IMR-90 (cell line): ENCODE measurements around the gene TFRC. TPM values are rescaled to one million over a fixed set of nuclear protein-coding genes. Genes with fewer than 3 reads are reported as not detected.

ENCODE experiments used
- ATAC-seq: fragments of 200-7000 bp; cut with Tn5 transposase; 2 replicates; pipeline ENCODE4 v1.9.1; 2020; ENCODE audit warnings: low read depth, mild to moderate bottlenecking, moderate library complexity
- BruUV-seq: library from RNA; stranded (reverse); fragments of 400-500 nt; replicated peaks from 2 replicates; lab custom pipeline; 2021; lab: Mats Ljungman, UMichigan
- CTCF ChIA-PET: fragments of 300-600 bp; formaldehyde crosslinking; extraction: SDS; loops from one replicate; lab custom pipeline; 2021; ENCODE audit warnings: antibody characterized with exemption; lab: Yijun Ruan, JAX
- POLR2A ChIA-PET: fragments of 300-600 bp; sonication (Branson Sonifier 250); formaldehyde crosslinking; loops from one replicate; lab custom pipeline; 2022; ENCODE audit warnings: antibody characterized with exemption; ENCODE audit not compliant: unreplicated experiment; lab: Charles Lee
- DNase-seq: peaks from one replicate; pipeline ENCODE4 v3.0.0; 2013
- H2AFZ ChIP-seq: replicated peaks from 2 replicates; pipeline ENCODE3; 2013; ENCODE audit warnings: low read length, mild to moderate bottlenecking; ENCODE audit not compliant: poor library complexity
- H2AK5ac ChIP-seq: 2 replicates; pipeline ENCODE4 v1.6.1; 2013; ENCODE audit warnings: low read depth, low read length, inconsistent platforms
- H2AK9ac ChIP-seq: replicated peaks from 2 replicates; pipeline ENCODE3; 2013; ENCODE audit warnings: mild to moderate bottlenecking, low read depth, low read length, moderate library complexity; ENCODE audit not compliant: poor library complexity
- H2BK120ac ChIP-seq: 2 replicates; pipeline ENCODE4 v1.6.1; 2013; ENCODE audit warnings: low read depth, low read length, inconsistent platforms
- H2BK15ac ChIP-seq: 3 replicates; pipeline ENCODE4 v1.6.1; 2013; ENCODE audit warnings: low read depth, low read length, inconsistent platforms
- H2BK20ac ChIP-seq: 2 replicates; pipeline ENCODE4 v1.6.1; 2013; ENCODE audit warnings: low read depth, mild to moderate bottlenecking, inconsistent platforms, low read length, moderate library complexity
- H2BK5ac ChIP-seq: 2 replicates; pipeline ENCODE4 v1.6.1; 2013; ENCODE audit warnings: mild to moderate bottlenecking, low read depth, low read length, inconsistent platforms; ENCODE audit not compliant: poor library complexity, severe bottlenecking
- H3K14ac ChIP-seq: replicated peaks from 2 replicates; pipeline ENCODE4 v1.6.1; 2013; ENCODE audit warnings: low read depth, low read length, inconsistent platforms
- H3K18ac ChIP-seq: 2 replicates; pipeline ENCODE4 v1.6.1; 2013; ENCODE audit warnings: low read depth, low read length, control low read depth
- H3K23ac ChIP-seq: 2 replicates; pipeline ENCODE4 v1.6.1; 2013; ENCODE audit warnings: low read depth, low read length, inconsistent platforms
- H3K27ac ChIP-seq: 2 replicates; pipeline ENCODE4 v1.5.1; 2013; ENCODE audit warnings: mild to moderate bottlenecking, control low read depth, low read length; ENCODE audit not compliant: insufficient read depth
- H3K27me3 ChIP-seq: 2 replicates; pipeline ENCODE4 v1.6.1; 2013; ENCODE audit warnings: low read length; ENCODE audit not compliant: control insufficient read depth, insufficient read depth
- H3K36me3 ChIP-seq: 2 replicates; pipeline ENCODE4 v1.6.1; 2013; ENCODE audit warnings: low read length, mixed read lengths; ENCODE audit not compliant: control insufficient read depth, insufficient read depth
- H3K4ac ChIP-seq: 2 replicates; pipeline ENCODE4 v1.6.1; 2013; ENCODE audit warnings: low read depth, low read length, inconsistent platforms
- H3K4me1 ChIP-seq: 2 replicates; pipeline ENCODE4 v1.6.1; 2013; ENCODE audit warnings: low read length, mixed read lengths; ENCODE audit not compliant: control insufficient read depth, insufficient read depth
- H3K4me2 ChIP-seq: 2 replicates; pipeline ENCODE4 v1.6.1; 2013; ENCODE audit warnings: low read depth, mild to moderate bottlenecking, control low read depth, low read length, moderate library complexity
- H3K4me3 ChIP-seq: 2 replicates; pipeline ENCODE4 v1.5.1; 2013; ENCODE audit warnings: low read depth, mild to moderate bottlenecking, control low read depth, low read length, moderate library complexity; ENCODE audit not compliant: insufficient read depth
- H3K56ac ChIP-seq: 2 replicates; pipeline ENCODE4 v1.6.1; 2013; ENCODE audit warnings: low read length, inconsistent platforms; ENCODE audit not compliant: insufficient read depth; ENCODE audit errors: extremely low read depth
- H3K79me1 ChIP-seq, 2 experiments: 2 replicates each; pipeline ENCODE4 v1.6.1; 2013; ENCODE audit warnings: low read length in 2 of 2, inconsistent platforms in 1 of 2, low read depth in 1 of 2
- H3K9ac ChIP-seq: 2 replicates; pipeline ENCODE4 v1.6.1; 2013; ENCODE audit warnings: low read depth, low read length, control low read depth
- H3K9me1 ChIP-seq: 2 replicates; pipeline ENCODE4 v1.6.1; 2013; ENCODE audit warnings: low read length, inconsistent platforms; ENCODE audit not compliant: insufficient read depth
- H3K9me3 ChIP-seq: 2 replicates; pipeline ENCODE4 v1.6.1; 2013; ENCODE audit warnings: low read length; ENCODE audit not compliant: control insufficient read depth, insufficient read depth
- H4K20me1 ChIP-seq: 2 replicates; pipeline ENCODE4 v1.6.1; 2013; ENCODE audit warnings: low read length, inconsistent platforms; ENCODE audit not compliant: insufficient read depth
- H4K5ac ChIP-seq: 2 replicates; pipeline ENCODE4 v1.6.1; 2013; ENCODE audit warnings: mild to moderate bottlenecking, low read depth, low read length, control low read depth
- H4K8ac ChIP-seq, 2 experiments: 2 replicates each; pipeline ENCODE4 v1.6.1; 2013; ENCODE audit warnings: low read depth in 2 of 2, low read length in 2 of 2, control low read depth in 1 of 2, inconsistent platforms in 1 of 2
- H4K91ac ChIP-seq: 2 replicates; pipeline ENCODE4 v1.6.1; 2013; ENCODE audit warnings: low read depth, low read length, inconsistent platforms; ENCODE audit not compliant: insufficient read depth
- RFX5 ChIP-seq: IDR thresholded peaks from 2 replicates; pipeline ENCODE4 v1.8.0; 2012; ENCODE audit warnings: low read depth, mild to moderate bottlenecking, low read length, moderate library complexity
- WGBS, 2 experiments: methylation state at CpG; one replicate each; pipeline versions ENCODE4 v1.1.5 to v1.1.7; 2013; ENCODE audit warnings: missing lambda C conversion rate in 2 of 2; ENCODE audit not compliant: insufficient read length in 1 of 2; ENCODE audit errors: extremely low coverage in 2 of 2; 5-methylcytosine and 5-hydroxymethylcytosine counted together
- dilution Hi-C: fragments of 300-500 bp; cut with HindIII; formaldehyde crosslinking; loops from one replicate; pipeline ENCODE4 v1.14.3; 2018; ENCODE audit warnings: low sequenced_read_pairs; ENCODE audit not compliant: unreplicated experiment
- in situ Hi-C: fragments of 300-500 bp; cut with MboI; formaldehyde crosslinking; loops from 3 replicates; pipeline ENCODE4 v1.14.3; 2019; ENCODE audit warnings: low sequenced_read_pairs, inconsistent platforms, mixed read lengths
- intact Hi-C: fragments of 100-400 bp; cut with micrococcal nuclease; formaldehyde crosslinking; loops from 2 replicates; pipeline ENCODE4 v1.10.0; 2022
- polyA plus RNA-seq, 3 experiments: library from polyadenylated mRNA; depleted of rRNA; stranded (reverse); fragments of >200 nt; gene quantifications; 2 replicates each; pipeline ENCODE4 v1.2.3, GENCODE V29; 2012; ENCODE audit warnings: low replicate concordance in 1 of 3
- total RNA-seq: library from RNA; depleted of rRNA; stranded (reverse); fragments of >200 nt; gene quantifications from 2 replicates; pipeline ENCODE4 v1.2.3, GENCODE V29; 2012

TFRC gene
- total and polyA plus RNA-seq, 2 of the 4 experiments (the other 2 are of a cell fraction) = 78.6 to 156 TPM

- POLR2A ChIA-PET = no interaction called here
- no peak overlapping the region for H3K4me2 ChIP-seq
- no peaks in the 10 kb centered on the region for H3K9me3 ChIP-seq
- peaks cover 8 to 40% of the 10 kb centered on the region in 2 experiments for H3K79me1 ChIP-seq
- 100% methylated on average over 2 of the region's 3 CpGs; no CpG with 5 or more reads in 1 of the 2 experiments for WGBS, 2 experiments
- no TSS peak for BruUV-seq
- H3K36me3 ChIP-seq = peaks cover 10% of the 10 kb centered on the region
- H3K56ac ChIP-seq = no peak overlapping the region
- no peak overlapping the region for H4K91ac ChIP-seq
- peak overlapping the region; percentile 11; the same call in 1 of the 2 replicates for H3K23ac ChIP-seq
- H4K8ac ChIP-seq = no peak overlapping the region
- no peaks in the 10 kb centered on the region for H3K27me3 ChIP-seq
- no peak overlapping the region for H2BK5ac ChIP-seq
- DNase-seq (no peak), ATAC-seq (no peak)
- H2AFZ ChIP-seq = no peak overlapping the region
- dilution Hi-C loops (no loop called here), intact Hi-C loops (loop anchor here (5.0 kb wide), 2 partner anchors 98 to 438 kb away; partner anchors contain the start of gene SMCO1), in situ Hi-C loops (loop anchor here (5.0 to 10.0 kb wide), 2 partner anchors 123 to 435 kb away; partner anchors contain the start of gene SMCO1)
- no peak overlapping the region for H2BK20ac ChIP-seq
- no peak overlapping the region for H3K18ac ChIP-seq
- no peak overlapping the region for H3K14ac ChIP-seq
- no peak overlapping the region for H3K4ac ChIP-seq
- H3K9ac ChIP-seq = no peak overlapping the region
- peaks cover 36% of the 10 kb centered on the region for H4K20me1 ChIP-seq
- no peak overlapping the region for H2BK15ac ChIP-seq
- no peak overlapping the region for H2AK5ac ChIP-seq
- H3K4me3 ChIP-seq = no peak overlapping the region
- TF ChIP-seq RFX5 = no peak
- no peak overlapping the region for H2BK120ac ChIP-seq
- no peak overlapping the region for H3K27ac ChIP-seq
- 0 out of 2 replicates have a peak, but pooled peaks cover 2% of the 10 kb centered on the region for H3K9me1 ChIP-seq
- no peaks in the 10 kb centered on the region for H3K4me1 ChIP-seq
- H4K5ac ChIP-seq = no peak overlapping the region
- CTCF ChIA-PET = interaction anchor here (1.0 kb wide), 1 partner anchor 58 kb away, joined by 3 read pairs; no protein-coding TSS in a partner anchor
- no peak overlapping the region for H2AK9ac ChIP-seq
Measured at GRCh38 chr3:196079682-196080081, 2.2 kb downstream of the TFRC start.
